ENCODE data around the gene TUBB2B.

The TUBB2B gene

DNA sequence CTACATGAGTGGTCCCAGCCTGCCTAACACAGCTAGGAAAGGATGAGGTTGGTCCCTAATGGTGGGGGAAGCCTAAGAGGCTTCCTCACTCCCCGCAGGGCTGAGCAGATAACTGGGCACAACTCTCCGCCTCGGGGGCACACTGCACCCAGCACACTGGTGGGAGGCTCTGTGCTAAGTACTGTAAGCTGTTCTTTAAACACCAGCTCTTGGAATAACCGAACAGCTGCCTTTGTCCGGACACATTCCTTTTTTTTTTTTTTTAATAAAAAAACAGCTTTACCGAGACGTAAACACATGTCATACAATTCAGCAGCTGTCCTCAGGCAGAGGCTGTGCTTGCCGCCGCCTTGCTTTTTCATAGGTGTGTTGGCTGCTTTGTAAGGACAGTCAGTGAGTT, 38.2 kb upstream of the TUBB2B start:
- TF ChIP-seq FOXM1 (IDR thresholded peaks at IDR 0.05; ENCODE audit: borderline replicate concordance, low read depth) (no peak), CEBPB (IDR thresholded peaks at IDR 0.05) (no peak), EP300 (IDR thresholded peaks at IDR 0.05; ENCODE audit: borderline replicate concordance) (no peak), TCF12 (IDR thresholded peaks at IDR 0.05; ENCODE audit: low read depth) (no peak), TAF1 (IDR thresholded peaks at IDR 0.05; ENCODE audit: low read depth) (no peak), EGR1 (IDR thresholded peaks at IDR 0.05) (no peak), TEAD4 (IDR thresholded peaks at IDR 0.05) (no peak), CREB1 (IDR thresholded peaks at IDR 0.05; ENCODE audit: low read depth) (no peak), NFIC (IDR thresholded peaks at IDR 0.05) (no peak), YY1 (IDR thresholded peaks at IDR 0.05; ENCODE audit: low read depth) (no peak), ZBTB7A (IDR thresholded peaks at IDR 0.05; ENCODE audit: low read depth) (no peak), RAD21 (IDR thresholded peaks at IDR 0.05; ENCODE audit: low read depth) (no peak)
- TF ChIP-seq, protein P1, sequence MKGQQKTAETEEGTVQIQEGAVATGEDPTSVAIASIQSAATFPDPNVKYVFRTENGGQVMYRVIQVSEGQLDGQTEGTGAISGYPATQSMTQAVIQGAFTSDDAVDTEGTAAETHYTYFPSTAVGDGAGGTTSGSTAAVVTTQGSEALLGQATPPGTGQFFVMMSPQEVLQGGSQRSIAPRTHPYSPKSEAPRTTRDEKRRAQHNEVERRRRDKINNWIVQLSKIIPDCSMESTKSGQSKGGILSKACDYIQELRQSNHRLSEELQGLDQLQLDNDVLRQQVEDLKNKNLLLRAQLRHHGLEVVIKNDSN (IDR thresholded peaks at IDR 0.05) = no peak
- TF ChIP-seq, protein P2, sequence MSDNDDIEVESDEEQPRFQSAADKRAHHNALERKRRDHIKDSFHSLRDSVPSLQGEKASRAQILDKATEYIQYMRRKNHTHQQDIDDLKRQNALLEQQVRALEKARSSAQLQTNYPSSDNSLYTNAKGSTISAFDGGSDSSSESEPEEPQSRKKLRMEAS (IDR thresholded peaks at IDR 0.05) = no peak
- TF ChIP-seq, protein P3, sequence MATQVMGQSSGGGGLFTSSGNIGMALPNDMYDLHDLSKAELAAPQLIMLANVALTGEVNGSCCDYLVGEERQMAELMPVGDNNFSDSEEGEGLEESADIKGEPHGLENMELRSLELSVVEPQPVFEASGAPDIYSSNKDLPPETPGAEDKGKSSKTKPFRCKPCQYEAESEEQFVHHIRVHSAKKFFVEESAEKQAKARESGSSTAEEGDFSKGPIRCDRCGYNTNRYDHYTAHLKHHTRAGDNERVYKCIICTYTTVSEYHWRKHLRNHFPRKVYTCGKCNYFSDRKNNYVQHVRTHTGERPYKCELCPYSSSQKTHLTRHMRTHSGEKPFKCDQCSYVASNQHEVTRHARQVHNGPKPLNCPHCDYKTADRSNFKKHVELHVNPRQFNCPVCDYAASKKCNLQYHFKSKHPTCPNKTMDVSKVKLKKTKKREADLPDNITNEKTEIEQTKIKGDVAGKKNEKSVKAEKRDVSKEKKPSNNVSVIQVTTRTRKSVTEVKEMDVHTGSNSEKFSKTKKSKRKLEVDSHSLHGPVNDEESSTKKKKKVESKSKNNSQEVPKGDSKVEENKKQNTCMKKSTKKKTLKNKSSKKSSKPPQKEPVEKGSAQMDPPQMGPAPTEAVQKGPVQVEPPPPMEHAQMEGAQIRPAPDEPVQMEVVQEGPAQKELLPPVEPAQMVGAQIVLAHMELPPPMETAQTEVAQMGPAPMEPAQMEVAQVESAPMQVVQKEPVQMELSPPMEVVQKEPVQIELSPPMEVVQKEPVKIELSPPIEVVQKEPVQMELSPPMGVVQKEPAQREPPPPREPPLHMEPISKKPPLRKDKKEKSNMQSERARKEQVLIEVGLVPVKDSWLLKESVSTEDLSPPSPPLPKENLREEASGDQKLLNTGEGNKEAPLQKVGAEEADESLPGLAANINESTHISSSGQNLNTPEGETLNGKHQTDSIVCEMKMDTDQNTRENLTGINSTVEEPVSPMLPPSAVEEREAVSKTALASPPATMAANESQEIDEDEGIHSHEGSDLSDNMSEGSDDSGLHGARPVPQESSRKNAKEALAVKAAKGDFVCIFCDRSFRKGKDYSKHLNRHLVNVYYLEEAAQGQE (IDR thresholded peaks at IDR 0.05; ENCODE audit: low read depth) = no peak

DNA sequence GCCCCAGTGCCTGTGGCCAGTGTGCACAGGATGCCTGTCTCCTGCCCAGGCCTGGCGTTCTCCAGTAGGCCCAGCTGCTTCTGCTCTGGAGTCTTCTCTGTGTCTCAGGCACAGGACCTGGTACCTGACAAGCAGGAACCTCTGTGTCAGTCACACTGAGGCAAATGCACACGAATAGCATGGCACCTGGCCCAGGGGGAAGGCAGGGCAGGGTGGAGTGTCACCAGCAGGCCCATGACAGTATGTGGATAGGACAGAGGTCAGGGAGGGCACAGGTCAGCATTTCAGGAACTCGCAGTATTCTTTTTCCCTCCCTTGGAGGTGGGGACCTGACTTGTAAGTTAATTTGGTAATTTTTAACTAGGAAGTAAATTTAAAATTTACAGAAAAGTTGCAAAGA, 36.9 kb upstream of the TUBB2B start:
- TF ChIP-seq TEAD4 (IDR thresholded peaks at IDR 0.05) = no peak
- no peak for TF ChIP-seq CREB1 (IDR thresholded peaks at IDR 0.05; ENCODE audit: low read depth)
- TF ChIP-seq TCF12 (IDR thresholded peaks at IDR 0.05; ENCODE audit: low read depth) = no peak
- TF ChIP-seq RAD21 (IDR thresholded peaks at IDR 0.05; ENCODE audit: low read depth) = no peak
- no peak for TF ChIP-seq TAF1 (IDR thresholded peaks at IDR 0.05; ENCODE audit: low read depth)
- TF ChIP-seq, protein P2 (IDR thresholded peaks at IDR 0.05) = no peak
- no peak for TF ChIP-seq EP300 (IDR thresholded peaks at IDR 0.05; ENCODE audit: borderline replicate concordance)
- TF ChIP-seq, protein P1 (IDR thresholded peaks at IDR 0.05) = no peak
- TF ChIP-seq YY1 (IDR thresholded peaks at IDR 0.05; ENCODE audit: low read depth) = no peak
- no peak for TF ChIP-seq FOXM1 (IDR thresholded peaks at IDR 0.05; ENCODE audit: borderline replicate concordance, low read depth)
- no peak for TF ChIP-seq EGR1 (IDR thresholded peaks at IDR 0.05)
- TF ChIP-seq, protein P3 (IDR thresholded peaks at IDR 0.05; ENCODE audit: low read depth) = no peak
- TF ChIP-seq ZBTB7A (IDR thresholded peaks at IDR 0.05; ENCODE audit: low read depth) = no peak
- no peak for TF ChIP-seq CEBPB (IDR thresholded peaks at IDR 0.05)
- TF ChIP-seq NFIC (IDR thresholded peaks at IDR 0.05) = no peak

DNA sequence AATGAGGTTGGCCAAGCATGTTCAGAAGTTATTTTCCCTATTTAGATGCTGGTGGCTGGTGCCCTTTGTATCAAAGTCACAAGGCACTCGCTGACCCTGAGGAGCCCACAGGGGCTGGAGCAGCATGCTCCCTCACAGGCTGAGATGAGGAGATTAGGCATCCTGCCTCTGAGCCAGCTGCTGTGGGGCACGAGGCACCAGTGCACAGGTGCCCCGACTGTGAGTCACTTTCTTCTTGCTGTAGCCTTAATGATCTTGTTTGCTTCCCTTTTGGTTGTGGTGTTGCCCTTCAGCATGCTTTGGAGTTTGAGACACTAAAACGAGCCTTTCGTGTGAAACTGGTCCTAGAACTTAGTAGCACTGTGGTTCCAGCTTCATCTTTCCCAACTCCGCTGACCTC, 35.6 kb upstream of the TUBB2B start:
- TF ChIP-seq NFIC (IDR thresholded peaks at IDR 0.05) = no peak
- TF ChIP-seq EGR1 (IDR thresholded peaks at IDR 0.05) = no peak
- TF ChIP-seq ZBTB7A (IDR thresholded peaks at IDR 0.05; ENCODE audit: low read depth) = no peak
- TF ChIP-seq, protein P2 (IDR thresholded peaks at IDR 0.05) = no peak
- TF ChIP-seq, protein P1 (IDR thresholded peaks at IDR 0.05) = no peak

DNA sequence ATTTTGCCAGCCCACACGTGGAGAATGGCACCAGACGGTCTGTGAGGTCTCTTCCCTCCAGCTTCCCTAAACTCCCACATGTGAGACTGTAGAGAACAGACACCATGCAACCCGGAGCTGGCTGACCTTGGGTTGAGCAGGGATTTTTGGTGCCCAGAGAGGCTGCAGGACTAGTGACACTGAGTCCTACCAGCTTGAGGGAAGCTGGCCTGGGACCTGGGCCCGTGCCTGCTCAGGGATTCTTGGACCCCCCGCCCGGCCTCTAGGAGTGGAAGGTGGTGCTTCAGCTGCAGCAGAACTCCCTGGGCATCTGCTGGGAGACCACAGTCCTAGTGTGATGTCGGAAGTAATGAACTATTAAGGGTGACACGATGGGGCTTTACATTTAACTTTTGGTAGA, 34.5 kb upstream of the TUBB2B start:
- TF ChIP-seq RAD21 (IDR thresholded peaks at IDR 0.05; ENCODE audit: low read depth) = no peak
- TF ChIP-seq EP300 (IDR thresholded peaks at IDR 0.05; ENCODE audit: borderline replicate concordance) = no peak
- TF ChIP-seq, protein P1 (IDR thresholded peaks at IDR 0.05) = no peak
- TF ChIP-seq ZBTB7A (IDR thresholded peaks at IDR 0.05; ENCODE audit: low read depth) = no peak
- TF ChIP-seq FOXM1 (IDR thresholded peaks at IDR 0.05; ENCODE audit: borderline replicate concordance, low read depth) = no peak
- no peak for TF ChIP-seq NFIC (IDR thresholded peaks at IDR 0.05)
- TF ChIP-seq, protein P3 (IDR thresholded peaks at IDR 0.05; ENCODE audit: low read depth) = no peak
- TF ChIP-seq TEAD4 (IDR thresholded peaks at IDR 0.05) = no peak
- no peak for TF ChIP-seq TCF12 (IDR thresholded peaks at IDR 0.05; ENCODE audit: low read depth)
- TF ChIP-seq, protein P2 (IDR thresholded peaks at IDR 0.05) = no peak
- TF ChIP-seq TAF1 (IDR thresholded peaks at IDR 0.05; ENCODE audit: low read depth) = no peak
- no peak for TF ChIP-seq CREB1 (IDR thresholded peaks at IDR 0.05; ENCODE audit: low read depth)
- no peak for TF ChIP-seq CEBPB (IDR thresholded peaks at IDR 0.05)
- TF ChIP-seq YY1 (IDR thresholded peaks at IDR 0.05; ENCODE audit: low read depth) = no peak
- no peak for TF ChIP-seq EGR1 (IDR thresholded peaks at IDR 0.05)

Measured in Ishikawa (cell line).